ENCODE data around the gene FIG4. TPM values are rescaled to one million over a fixed set of nuclear protein-coding genes. Genes with fewer than 3 reads are reported as not detected.

Gene FIG4
- total and polyA plus RNA-seq, 2 experiments from 2014 or later: 8.0 to 10.9 TPM

GRCh38 chr6:109655761-109656262, 35.3 kb upstream of the FIG4 start:
- Histone ChIP-seq H3K27me3 (no peaks in the 10 kb centered on the region), H3K27ac (no peak overlapping the region), H3K4me2 (no peak overlapping the region), H3K9me3 (ENCODE audit: low read depth) (no peaks in the 10 kb centered on the region), H3K4me1 (ENCODE audit: insufficient read depth) (no peaks in the 10 kb centered on the region), H2AFZ (no peak overlapping the region), H3K4me3 (no peak overlapping the region), H4K20me1 (ENCODE audit: insufficient read depth, poor library complexity, severe bottlenecking) (no peaks in the 10 kb centered on the region), H3K79me2 (no peaks in the 10 kb centered on the region), H3K9me2 (replicated peaks; ENCODE audit: insufficient read depth) (no peaks in the 10 kb centered on the region), H3K36me3 (replicated peaks; ENCODE audit: insufficient read depth, low read depth) (no peaks in the 10 kb centered on the region)
- WGBS (ENCODE audit: low lambda C conversion rate, missing lambda C conversion rate): 75% methylated on average over 6 of the region's 6 CpGs
- no peak for DNase-seq (ENCODE audit: low spot score)
- TF ChIP-seq, protein P1, sequence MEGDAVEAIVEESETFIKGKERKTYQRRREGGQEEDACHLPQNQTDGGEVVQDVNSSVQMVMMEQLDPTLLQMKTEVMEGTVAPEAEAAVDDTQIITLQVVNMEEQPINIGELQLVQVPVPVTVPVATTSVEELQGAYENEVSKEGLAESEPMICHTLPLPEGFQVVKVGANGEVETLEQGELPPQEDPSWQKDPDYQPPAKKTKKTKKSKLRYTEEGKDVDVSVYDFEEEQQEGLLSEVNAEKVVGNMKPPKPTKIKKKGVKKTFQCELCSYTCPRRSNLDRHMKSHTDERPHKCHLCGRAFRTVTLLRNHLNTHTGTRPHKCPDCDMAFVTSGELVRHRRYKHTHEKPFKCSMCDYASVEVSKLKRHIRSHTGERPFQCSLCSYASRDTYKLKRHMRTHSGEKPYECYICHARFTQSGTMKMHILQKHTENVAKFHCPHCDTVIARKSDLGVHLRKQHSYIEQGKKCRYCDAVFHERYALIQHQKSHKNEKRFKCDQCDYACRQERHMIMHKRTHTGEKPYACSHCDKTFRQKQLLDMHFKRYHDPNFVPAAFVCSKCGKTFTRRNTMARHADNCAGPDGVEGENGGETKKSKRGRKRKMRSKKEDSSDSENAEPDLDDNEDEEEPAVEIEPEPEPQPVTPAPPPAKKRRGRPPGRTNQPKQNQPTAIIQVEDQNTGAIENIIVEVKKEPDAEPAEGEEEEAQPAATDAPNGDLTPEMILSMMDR (IDR thresholded peaks at IDR 0.05; ENCODE audit: poor library complexity): no peak
- no peak for TF ChIP-seq EZH2 (IDR thresholded peaks at IDR 0.05; ENCODE audit: borderline replicate concordance)
- TF ChIP-seq EZH2phosphoT487 (IDR thresholded peaks at IDR 0.05; ENCODE audit: low read depth, severe bottlenecking, unreplicated experiment): no peak

DNA sequence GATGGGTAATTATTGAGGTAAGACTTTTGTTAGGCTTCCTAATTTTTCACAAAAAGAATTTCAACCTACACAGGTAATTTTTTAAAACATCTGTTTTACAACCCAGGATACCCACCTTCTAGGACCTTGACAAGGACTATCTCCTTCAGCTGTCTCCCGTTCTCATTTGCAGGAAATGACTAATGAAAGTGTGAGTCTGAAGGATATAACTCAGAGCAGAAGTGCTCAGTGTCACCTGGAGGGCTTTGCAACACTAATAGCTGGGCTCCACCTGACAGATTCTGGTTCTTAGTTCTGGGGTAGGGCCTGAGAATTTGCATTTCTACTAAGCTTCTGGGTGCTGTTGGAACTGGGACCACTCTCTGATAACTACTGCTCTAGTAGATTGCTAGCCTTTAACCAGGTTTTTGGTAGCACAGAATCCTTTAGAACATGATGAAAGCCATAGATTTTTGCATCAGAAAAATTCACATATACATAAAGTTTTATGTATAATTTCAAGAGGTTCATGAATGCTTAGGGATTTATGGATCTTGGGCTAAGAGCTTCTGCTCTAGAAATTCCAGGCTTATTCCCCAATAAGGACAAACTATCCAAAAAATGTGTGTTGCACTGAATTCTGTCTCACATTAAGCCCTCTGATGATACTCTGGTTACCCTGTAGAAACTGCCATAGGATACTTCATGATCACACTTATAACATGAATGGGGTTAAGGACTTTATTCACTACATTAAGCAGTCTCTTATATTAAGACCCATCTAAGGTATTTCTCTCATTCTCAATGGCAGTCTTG, 30.4 kb upstream of the FIG4 start:
- TF ChIP-seq, protein P1 (IDR thresholded peaks at IDR 0.05; ENCODE audit: poor library complexity): no peak
- TF ChIP-seq EZH2phosphoT487 (IDR thresholded peaks at IDR 0.05; ENCODE audit: low read depth, severe bottlenecking, unreplicated experiment): no peak
- no peak for TF ChIP-seq EZH2 (IDR thresholded peaks at IDR 0.05; ENCODE audit: borderline replicate concordance)
- Histone ChIP-seq H3K79me2 (no peaks in the 10 kb centered on the region), H3K36me3 (replicated peaks; ENCODE audit: insufficient read depth, low read depth) (no peaks in the 10 kb centered on the region), H4K20me1 (ENCODE audit: insufficient read depth, poor library complexity, severe bottlenecking) (no peaks in the 10 kb centered on the region), H3K27me3 (no peaks in the 10 kb centered on the region), H3K4me1 (ENCODE audit: insufficient read depth) (no peaks in the 10 kb centered on the region), H3K9me3 (ENCODE audit: low read depth) (no peaks in the 10 kb centered on the region), H2AFZ (no peak overlapping the region), H3K4me3 (no peak overlapping the region), H3K9me2 (replicated peaks; ENCODE audit: insufficient read depth) (no peaks in the 10 kb centered on the region), H3K27ac (no peak overlapping the region), H3K4me2 (no peak overlapping the region)
- 67% methylated on average over 1 of the region's 1 CpG for WGBS (ENCODE audit: low lambda C conversion rate, missing lambda C conversion rate)
- no peak for DNase-seq (ENCODE audit: low spot score)

DNA sequence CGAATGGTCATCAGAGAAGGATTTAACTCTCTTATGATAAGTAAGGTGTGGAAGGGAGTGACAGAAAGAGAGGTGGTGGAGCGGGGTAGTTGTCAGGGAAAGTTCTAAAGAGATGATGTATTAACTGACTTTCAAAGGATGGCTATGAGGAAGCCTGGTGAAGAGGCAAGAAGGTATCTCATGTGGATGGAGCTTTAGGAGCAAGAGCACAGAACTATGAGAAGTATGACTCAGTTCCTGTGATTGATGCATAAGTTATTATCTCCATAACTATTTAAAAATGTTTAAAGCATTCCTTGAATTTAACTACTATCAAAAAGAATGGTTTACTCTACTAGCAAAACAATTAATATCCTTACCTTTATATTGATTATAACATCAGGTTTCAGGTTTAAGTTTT, 28.9 kb upstream of the FIG4 start:
- Histone ChIP-seq H2AFZ (no peak overlapping the region), H3K27me3 (no peaks in the 10 kb centered on the region), H3K9me2 (replicated peaks; ENCODE audit: insufficient read depth) (no peaks in the 10 kb centered on the region), H3K36me3 (replicated peaks; ENCODE audit: insufficient read depth, low read depth) (no peaks in the 10 kb centered on the region), H3K9me3 (ENCODE audit: low read depth) (no peaks in the 10 kb centered on the region), H3K27ac (no peak overlapping the region), H3K4me1 (ENCODE audit: insufficient read depth) (no peaks in the 10 kb centered on the region), H4K20me1 (ENCODE audit: insufficient read depth, poor library complexity, severe bottlenecking) (no peaks in the 10 kb centered on the region), H3K4me2 (no peak overlapping the region), H3K4me3 (no peak overlapping the region), H3K79me2 (no peaks in the 10 kb centered on the region)
- DNase-seq (ENCODE audit: low spot score): no peak
- WGBS (ENCODE audit: low lambda C conversion rate, missing lambda C conversion rate): 89% methylated on average over 2 of the region's 2 CpGs
- TF ChIP-seq, protein P1 (IDR thresholded peaks at IDR 0.05; ENCODE audit: poor library complexity): no peak
- no peak for TF ChIP-seq EZH2 (IDR thresholded peaks at IDR 0.05; ENCODE audit: borderline replicate concordance)
- no peak for TF ChIP-seq EZH2phosphoT487 (IDR thresholded peaks at IDR 0.05; ENCODE audit: low read depth, severe bottlenecking, unreplicated experiment)
